Epithelial cell of esophagus (primary cell): ENCODE data around the gene ARHGAP23.
A peak's percentile ranks its signal among the peaks of the same experiment; 100 is the strongest.

ENCODE experiments used
- DNase-seq: peaks from one replicate; pipeline ENCODE4 v3.0.0; 2010; ENCODE audit warnings: low read depth
- H3K4me3 ChIP-seq: 2 replicates; pipeline ENCODE4 v1.5.1; 2011; ENCODE audit warnings: mild to moderate bottlenecking, low read length, control low read depth
- CTCF ChIP-seq: IDR thresholded peaks from 2 replicates; pipeline ENCODE4 v1.5.1; 2011; ENCODE audit warnings: low read depth, mild to moderate bottlenecking, low read length, control low read depth, inconsistent platforms; ENCODE audit not compliant: insufficient read depth; ENCODE audit errors: missing control alignments

ARHGAP23 gene

DNA sequence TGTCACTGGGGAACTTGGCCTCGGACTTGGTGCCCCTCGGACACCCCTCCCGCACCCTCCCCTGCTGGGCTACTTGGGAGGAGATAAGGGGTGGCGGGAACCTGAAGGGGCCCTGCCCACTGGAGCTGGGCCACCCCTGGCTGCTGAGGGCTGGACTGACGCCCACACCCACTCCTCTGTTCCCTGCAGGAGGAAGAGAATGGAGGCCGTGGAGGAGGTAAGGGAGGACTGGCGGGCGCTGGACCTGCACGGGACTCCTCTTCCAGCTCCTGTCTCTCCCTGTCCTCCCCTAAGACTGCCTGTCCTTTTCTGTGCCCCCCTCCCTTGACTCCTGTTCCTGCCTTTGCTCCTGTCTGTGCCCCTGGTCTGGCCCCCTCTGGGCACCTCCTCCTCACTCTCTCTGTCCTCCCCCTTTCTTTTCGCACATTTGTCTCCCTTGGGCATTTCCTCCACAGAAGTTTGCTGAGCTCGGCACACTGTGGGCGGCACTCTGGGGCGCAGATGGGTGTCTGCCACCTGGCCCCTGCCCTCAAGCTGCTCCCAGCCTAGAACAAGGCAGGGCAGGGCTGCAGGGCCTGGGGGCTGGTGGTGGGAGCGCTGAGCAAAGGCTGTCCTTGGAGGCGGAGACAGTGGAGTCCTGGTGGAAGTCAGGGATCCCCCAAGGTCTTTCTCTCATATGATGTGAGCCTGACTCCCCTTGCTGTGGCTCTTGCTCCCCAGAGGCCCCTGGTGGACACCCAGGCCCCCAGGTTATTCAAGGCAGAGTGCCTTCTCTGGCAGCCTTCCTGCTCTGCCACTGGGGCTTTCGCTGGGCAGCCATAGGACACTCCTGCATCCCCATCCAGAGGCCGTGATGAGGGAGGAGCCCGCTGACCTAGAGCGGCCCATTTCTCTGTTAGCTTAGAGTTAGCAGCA lies 32.7 kb downstream of the ARHGAP23 start:
- TF ChIP-seq CTCF = no peak
- H3K4me3 ChIP-seq = no peak overlapping the region
- no peak for DNase-seq

DNA sequence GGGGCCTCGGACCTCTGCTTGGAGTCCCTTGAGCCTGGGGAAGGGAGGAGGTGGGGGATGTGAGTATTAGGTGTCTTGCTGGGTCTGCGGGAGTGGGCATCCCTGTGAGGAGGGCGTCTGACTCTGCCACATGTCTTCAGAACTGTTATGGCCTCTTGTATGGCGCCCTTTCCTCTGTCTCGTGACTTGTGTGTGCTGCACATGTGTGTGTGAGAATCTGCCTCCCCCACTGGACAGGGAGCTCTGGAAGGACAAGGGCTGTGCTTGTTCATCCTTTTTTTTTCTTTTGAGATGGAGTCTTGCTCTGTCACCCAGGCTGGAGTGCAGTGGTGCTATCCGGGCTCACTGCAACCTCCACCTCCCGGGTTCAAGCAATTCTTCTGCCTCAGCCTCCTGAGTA lies 33.4 kb downstream of the ARHGAP23 start:
- DNase-seq = no peak
- TF ChIP-seq CTCF = no peak
- H3K4me3 ChIP-seq = no peak overlapping the region

DNA sequence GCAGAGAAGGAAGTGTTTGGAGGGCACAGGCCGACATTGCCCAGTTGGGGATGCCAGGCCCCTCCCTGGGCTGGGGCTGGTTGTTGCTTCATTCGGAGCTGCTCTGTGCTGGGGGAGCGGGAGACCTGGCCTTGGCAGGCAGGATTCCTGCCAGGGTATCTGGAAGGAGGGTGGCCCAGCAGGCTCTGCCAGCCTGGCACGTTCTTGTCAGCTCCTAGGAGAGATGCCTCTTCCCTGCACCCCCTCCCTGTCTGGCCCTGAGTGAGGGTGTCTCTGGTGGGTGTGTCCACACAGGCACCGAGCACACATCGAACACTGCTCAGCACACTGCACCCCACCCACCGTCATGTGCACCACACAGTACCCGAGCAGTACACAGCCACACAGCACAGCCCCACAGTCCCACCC lies 35.2 kb downstream of the ARHGAP23 start:
- DNase-seq = peak; percentile 47
- TF ChIP-seq CTCF = no peak
- no peak overlapping the region for H3K4me3 ChIP-seq

DNA sequence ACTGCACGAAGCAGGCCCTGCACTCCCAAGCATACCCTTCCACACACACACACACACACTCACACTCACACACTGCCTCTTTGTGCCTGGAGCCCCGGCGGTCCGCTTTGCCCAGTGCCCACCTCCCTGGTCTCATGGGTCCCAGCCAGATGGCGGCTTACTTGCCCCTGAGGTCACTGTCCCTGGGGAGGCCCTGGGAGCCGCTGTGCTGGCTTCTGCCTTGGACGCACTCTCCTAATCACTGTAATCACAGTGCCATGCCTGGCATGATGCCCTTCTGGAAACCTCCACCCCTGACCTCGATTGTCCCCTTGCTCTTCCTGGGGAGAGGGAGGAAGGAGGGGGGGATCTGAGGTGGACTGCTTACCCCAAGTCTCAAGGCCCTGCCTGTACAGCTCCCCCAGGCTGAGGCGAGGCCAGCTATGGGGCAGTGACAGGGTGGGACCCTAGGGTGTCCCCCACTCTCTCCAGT lies 36.0 kb downstream of the ARHGAP23 start:
- no peak for TF ChIP-seq CTCF
- peak overlapping the region; percentile 56 for H3K4me3 ChIP-seq
- no peak for DNase-seq

DNA sequence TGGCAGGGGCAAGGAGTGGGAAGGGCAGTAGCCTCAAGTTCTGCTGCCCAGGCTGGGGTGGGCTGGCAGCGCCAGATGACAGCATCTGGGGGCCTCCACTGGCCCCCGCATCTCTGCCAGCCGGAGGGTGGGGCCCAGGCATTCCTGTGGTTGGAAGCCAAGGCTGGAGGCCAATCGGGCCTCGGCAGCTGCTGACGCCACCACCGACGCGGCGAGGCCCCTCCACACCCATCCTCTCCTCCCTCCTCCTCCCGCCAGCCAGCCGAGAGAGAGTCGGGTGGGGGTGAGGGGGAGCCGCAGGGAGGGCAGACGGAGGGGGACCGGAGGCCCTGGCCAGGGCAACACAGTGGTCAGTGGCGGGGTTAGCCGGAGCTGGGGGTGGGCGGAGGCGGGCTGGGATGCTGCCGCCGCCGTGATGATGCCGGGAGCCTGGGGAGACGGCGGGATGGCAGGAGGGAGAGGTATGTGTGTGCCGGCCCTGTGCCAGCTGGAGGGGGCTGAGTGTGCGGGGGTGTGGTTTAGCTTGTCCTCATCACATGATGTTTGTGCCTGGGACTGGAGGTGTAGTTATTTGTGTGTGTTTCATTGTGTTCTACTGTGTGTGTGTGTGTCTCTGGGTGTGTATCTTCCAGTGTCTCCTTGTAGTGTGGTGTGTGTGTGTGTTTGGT lies 36.6 kb downstream of the ARHGAP23 start:
- H3K4me3 ChIP-seq = peak overlapping the region; percentile 56
- DNase-seq = peak; percentile 87
- TF ChIP-seq CTCF = no peak

GRCh38 chr17:38465391-38466345 lies 37.4 kb downstream of the ARHGAP23 start:
- no peak for TF ChIP-seq CTCF
- H3K4me3 ChIP-seq = peak overlapping the region; percentile 56
- DNase-seq = peak; percentile 45
